Neural crest cell (in vitro differentiated cells): Measurements from ENCODE around the gene OR1Q1. TPM values are rescaled to one million over a fixed set of nuclear protein-coding genes. Genes with fewer than 3 reads are reported as not detected.

ENCODE experiments used
- DNase-seq: peaks from one replicate; pipeline ENCODE4 v3.0.0; 2021; ENCODE audit warnings: low read depth, mixed read lengths, low spot score
- H3K27ac Mint-ChIP-seq: one replicate; pipeline ENCODE4 v1.8.0; 2021; ENCODE audit warnings: mild to moderate bottlenecking, mixed read lengths; ENCODE audit not compliant: unreplicated experiment
- H3K27me3 Mint-ChIP-seq: 2 replicates; pipeline ENCODE4 v1.8.0; 2021; ENCODE audit warnings: low read depth, mild to moderate bottlenecking, mixed read lengths
- H3K36me3 Mint-ChIP-seq: 2 replicates; pipeline ENCODE4 v1.8.0; 2021; ENCODE audit warnings: low read depth, mild to moderate bottlenecking, mixed read lengths
- H3K4me1 Mint-ChIP-seq: 2 replicates; pipeline ENCODE4 v1.8.0; 2021; ENCODE audit warnings: mixed read lengths
- H3K4me3 Mint-ChIP-seq: one replicate; pipeline ENCODE4 v1.8.0; 2021; ENCODE audit warnings: mild to moderate bottlenecking, mixed read lengths
- H3K9me3 Mint-ChIP-seq: 2 replicates; pipeline ENCODE4 v1.8.0; 2021; ENCODE audit warnings: mixed read lengths
- CTCF ChIP-seq: fragments of 200-600 bp; sonication (generic); conservative IDR thresholded peaks from 2 replicates; pipeline ENCODE4 v1.5.0; 2021; ENCODE audit warnings: antibody characterized with exemption, mild to moderate bottlenecking
- total RNA-seq: library from RNA; stranded (reverse); gene quantifications from 2 replicates; pipeline ENCODE4 v1.2.1, GENCODE V29; 2021

Gene OR1Q1
- total RNA-seq, 1 donor from 2014 or later, result not detected

DNA sequence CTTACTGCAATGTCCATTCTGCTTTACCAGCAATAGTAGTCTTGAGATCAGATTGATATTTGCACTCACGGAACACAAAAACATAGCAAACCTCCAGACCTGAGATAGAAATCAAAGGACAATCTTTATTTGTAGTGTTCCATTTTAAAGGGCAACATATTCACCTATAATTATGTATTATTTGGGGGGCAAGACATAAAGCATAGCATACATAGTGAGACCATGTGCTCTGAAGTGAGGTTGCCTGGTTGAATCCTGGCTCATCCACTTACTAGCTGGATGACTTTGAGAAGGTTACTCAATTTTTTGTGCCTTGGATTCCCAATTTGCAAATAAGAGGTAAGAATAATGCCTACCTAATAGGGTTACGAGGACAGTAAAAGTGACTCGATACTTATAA lies 43.0 kb downstream of the OR1Q1 start, which contains the start of gene OR1B1:
OR1B1 (minus strand) TSS at position 101 of the 400 bp plus-strand sequence.
- no peak for TF ChIP-seq CTCF
- H3K4me1 Mint-ChIP-seq, result no peaks in the 10 kb centered on the region
- DNase-seq, result no peak
- peaks cover 19% of the 10 kb centered on the region for H3K27me3 Mint-ChIP-seq
- H3K4me3 Mint-ChIP-seq, result no peak within 1 kb of the TSS
- peaks cover 10% of the 10 kb centered on the region for H3K9me3 Mint-ChIP-seq
- no peaks in the 10 kb centered on the region for H3K36me3 Mint-ChIP-seq
- H3K27ac Mint-ChIP-seq, result no peak within 1 kb of the TSS

DNA sequence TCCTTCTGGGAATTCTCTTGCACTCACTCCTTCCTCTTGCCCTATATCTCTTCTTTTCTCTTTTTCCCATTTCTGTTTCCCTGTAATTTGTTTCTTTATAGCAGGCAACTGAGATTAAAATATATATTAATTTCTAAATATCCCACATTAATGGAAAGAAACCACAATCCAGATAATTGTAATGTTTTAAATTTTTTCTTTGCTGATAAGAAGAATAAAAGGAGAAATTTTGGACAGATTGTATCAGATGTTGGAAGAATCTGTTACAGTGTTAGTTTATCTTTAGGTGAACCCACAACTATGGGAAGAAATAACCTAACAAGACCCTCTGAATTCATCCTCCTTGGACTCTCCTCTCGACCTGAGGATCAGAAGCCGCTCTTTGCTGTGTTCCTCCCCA lies 46.9 kb downstream of the OR1Q1 start, which contains the start of gene OR1L1:
OR1L1 (plus strand) TSS at position 301 of the 400 bp plus-strand sequence; CDS start at position 301, 0 bp downstream.
- no peak within 1 kb of the TSS for H3K4me3 Mint-ChIP-seq
- no peaks in the 10 kb centered on the region for H3K36me3 Mint-ChIP-seq
- no peak for TF ChIP-seq CTCF
- no peaks in the 10 kb centered on the region for H3K4me1 Mint-ChIP-seq
- no peak within 1 kb of the TSS for H3K27ac Mint-ChIP-seq
- H3K9me3 Mint-ChIP-seq, result peaks cover 8% of the 10 kb centered on the region
- H3K27me3 Mint-ChIP-seq, result peaks cover 19% of the 10 kb centered on the region
- DNase-seq, result no peak

Other genes starting within 250 kb of the OR1Q1 start
- 0.16 and 0.37 TPM in 2 replicates for gene PTGS1, start 243.7 kb upstream of the OR1Q1 start, total RNA-seq
- not detected in 2 replicates for gene OR1J1, start 136.8 kb upstream of the OR1Q1 start, total RNA-seq
- not detected in 2 replicates for gene OR1J2, start 103.9 kb upstream of the OR1Q1 start, total RNA-seq
- not detected in 2 replicates for gene OR1J4, start 95.6 kb upstream of the OR1Q1 start, total RNA-seq
- not detected in 2 replicates for gene OR1N1, start 87.4 kb upstream of the OR1Q1 start, total RNA-seq
- gene OR1N2, start 61.6 kb upstream of the OR1Q1 start, total RNA-seq, result not detected in 2 replicates
- not detected in 2 replicates for gene OR1L8, start 31.4 kb upstream of the OR1Q1 start, total RNA-seq
- gene OR1B1, start 42.9 kb downstream of the OR1Q1 start, total RNA-seq, result not detected in 2 replicates
- not detected in 2 replicates for gene OR1L1, start 47.0 kb downstream of the OR1Q1 start, total RNA-seq
- gene OR1L3, start 60.4 kb downstream of the OR1Q1 start, total RNA-seq, result not detected in 2 replicates
- not detected in 2 replicates for gene OR1L4, start 109.3 kb downstream of the OR1Q1 start, total RNA-seq
- not detected in 2 replicates for gene OR1L6, start 127.6 kb downstream of the OR1Q1 start, total RNA-seq
- gene OR5C1, start 174.2 kb downstream of the OR1Q1 start, total RNA-seq, result not detected in 2 replicates
- not detected in 2 replicates for gene OR1K1, start 185.4 kb downstream of the OR1Q1 start, total RNA-seq
- gene PDCL, start 213.8 kb downstream of the OR1Q1 start, total RNA-seq, result 29.3 and 30.5 TPM in 2 replicates